GM19238 (cell line): Measurements from ENCODE around the gene TBXA2R.
"Not testable (repeated sequence)": the region's sequence is repeated elsewhere in the genome, so short reads cannot be mapped to it uniquely, and the experiment has no call there.

ENCODE experiments used
- DNase-seq: peaks from one replicate; pipeline ENCODE4 v3.0.0; 2011; ENCODE audit warnings: low spot score; ENCODE audit not compliant: insufficient read length

Gene TBXA2R

DNA sequence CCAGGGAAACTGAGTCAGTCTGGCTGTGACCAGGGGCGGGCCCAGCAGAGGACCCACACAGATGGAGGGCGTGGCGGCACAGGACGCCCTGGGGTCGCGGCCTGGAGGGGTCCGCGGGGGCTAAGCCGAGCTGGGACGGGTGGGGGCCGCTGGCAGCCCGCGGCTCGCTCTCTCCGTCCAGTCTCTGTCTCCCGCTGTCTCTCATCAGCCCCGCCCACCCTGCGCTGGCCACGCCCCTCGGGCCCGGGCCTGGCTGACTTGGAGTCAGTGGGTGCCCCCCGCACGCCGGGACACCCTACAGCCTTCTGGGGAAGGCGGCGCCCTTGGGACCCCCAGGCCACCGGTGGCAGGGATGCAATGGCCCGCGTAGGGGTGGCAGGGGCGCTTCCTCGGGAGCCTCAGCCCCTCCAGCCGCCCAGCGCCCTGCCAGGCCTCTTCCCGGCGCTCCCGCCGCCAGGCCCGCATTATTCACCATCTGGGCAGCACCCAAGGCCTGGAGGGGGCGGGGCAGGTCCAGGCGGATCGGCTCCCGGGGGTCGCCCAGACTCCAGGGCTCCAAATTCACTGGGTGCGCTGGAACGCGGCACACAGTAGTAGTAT lies at the start of gene TBXA2R:
TBXA2R (minus strand) TSS at position 186 of the 600 bp plus-strand sequence. CDS start 6,241 bp downstream, outside the sequence.
- DNase-seq: peak; percentile 70

GRCh38 chr19:3656073-3656746 lies 49.5 kb upstream of the TBXA2R start:
- no peak for DNase-seq

DNA sequence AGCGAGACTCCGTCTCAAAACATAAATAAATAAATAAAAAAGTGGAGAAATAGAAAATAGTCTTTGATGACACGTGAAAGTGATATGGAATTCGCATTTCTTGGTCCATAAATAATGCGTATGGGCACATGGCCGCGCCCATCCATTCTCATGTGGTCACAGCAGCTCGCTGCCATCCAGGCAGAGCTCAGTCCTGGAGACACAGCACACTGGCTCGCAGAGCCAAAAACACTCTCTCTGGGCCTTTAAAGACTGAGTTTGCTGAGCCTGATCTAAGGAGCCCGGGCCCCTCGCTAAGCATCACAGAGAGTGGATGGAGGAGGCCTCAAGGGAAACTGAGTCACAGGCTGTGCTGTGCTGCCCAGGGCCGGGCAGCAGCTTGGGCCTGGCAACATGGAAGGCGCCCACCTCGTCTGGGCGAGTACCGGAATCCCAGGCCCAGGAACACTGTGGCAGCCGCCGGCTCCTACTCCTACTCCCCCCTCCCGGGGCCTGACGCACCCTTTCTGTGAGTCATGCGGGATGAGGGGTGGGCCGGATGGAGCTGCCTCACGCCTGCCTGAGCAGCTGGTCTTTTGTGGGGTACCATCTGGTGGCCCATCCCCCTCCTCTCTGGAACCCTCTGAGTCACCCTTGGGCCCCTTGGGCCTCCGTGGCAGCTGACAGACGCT lies 48.9 kb upstream of the TBXA2R start:
- no peak for DNase-seq

DNA sequence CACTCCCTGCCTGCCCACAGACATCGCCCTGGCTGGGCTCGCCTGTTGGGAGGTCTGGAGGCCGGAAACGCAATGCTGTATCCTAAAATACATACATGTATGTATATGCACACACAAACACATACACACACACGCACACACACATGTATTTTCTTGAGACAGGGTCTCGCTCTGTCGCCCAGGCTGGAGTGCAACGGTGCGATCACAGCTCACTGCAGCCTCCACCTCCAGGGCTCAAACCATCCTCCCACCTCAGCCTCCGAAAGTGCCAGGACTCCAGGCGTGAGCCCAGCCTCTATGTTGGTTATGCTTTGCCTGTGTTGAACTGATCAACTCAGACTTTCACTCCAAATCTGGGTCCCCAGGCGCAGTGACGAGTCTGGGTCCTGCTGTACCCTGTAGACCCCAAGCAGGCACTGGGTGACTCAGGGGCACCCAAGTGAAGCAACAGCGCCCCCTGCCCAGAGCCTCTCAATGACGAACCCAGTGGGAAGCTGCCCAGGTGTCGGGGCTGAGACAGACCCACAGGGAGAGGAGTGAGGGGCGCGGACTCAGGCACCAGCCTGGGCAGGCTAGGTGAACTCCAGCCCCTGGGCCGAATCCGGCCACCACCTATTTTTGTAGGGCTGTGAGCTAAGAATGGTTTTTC lies 47.3 kb upstream of the TBXA2R start:
- no peak for DNase-seq

GRCh38 chr19:3653081-3653795 lies 46.6 kb upstream of the TBXA2R start:
- no peak for DNase-seq

DNA sequence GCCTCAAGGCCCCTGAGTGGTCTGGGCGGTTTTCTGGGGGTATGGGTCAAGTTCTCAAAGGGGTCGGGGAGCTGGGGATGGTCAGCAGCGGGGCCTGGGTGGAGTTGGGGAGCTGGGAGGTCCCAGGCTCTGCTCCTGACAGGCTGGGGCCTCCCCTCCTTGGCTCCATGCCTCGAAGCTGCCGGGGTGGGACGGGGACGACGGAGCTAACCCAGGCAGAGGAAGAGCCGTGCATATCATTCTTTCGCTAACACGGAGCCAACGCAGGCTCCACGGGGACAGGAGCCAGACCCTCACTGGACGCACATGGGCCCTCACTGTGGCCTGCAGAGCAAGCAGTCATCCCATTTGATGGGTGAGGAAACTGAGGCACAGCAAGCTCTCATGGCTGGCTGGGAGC lies 45.7 kb upstream of the TBXA2R start:
- DNase-seq: no peak

- no peak for DNase-seq
Observed at GRCh38 chr19:3651684-3652083, 45.0 kb upstream of the TBXA2R start.

- no peak for DNase-seq
Observed at GRCh38 chr19:3649888-3650287, 43.2 kb upstream of the TBXA2R start.

DNA sequence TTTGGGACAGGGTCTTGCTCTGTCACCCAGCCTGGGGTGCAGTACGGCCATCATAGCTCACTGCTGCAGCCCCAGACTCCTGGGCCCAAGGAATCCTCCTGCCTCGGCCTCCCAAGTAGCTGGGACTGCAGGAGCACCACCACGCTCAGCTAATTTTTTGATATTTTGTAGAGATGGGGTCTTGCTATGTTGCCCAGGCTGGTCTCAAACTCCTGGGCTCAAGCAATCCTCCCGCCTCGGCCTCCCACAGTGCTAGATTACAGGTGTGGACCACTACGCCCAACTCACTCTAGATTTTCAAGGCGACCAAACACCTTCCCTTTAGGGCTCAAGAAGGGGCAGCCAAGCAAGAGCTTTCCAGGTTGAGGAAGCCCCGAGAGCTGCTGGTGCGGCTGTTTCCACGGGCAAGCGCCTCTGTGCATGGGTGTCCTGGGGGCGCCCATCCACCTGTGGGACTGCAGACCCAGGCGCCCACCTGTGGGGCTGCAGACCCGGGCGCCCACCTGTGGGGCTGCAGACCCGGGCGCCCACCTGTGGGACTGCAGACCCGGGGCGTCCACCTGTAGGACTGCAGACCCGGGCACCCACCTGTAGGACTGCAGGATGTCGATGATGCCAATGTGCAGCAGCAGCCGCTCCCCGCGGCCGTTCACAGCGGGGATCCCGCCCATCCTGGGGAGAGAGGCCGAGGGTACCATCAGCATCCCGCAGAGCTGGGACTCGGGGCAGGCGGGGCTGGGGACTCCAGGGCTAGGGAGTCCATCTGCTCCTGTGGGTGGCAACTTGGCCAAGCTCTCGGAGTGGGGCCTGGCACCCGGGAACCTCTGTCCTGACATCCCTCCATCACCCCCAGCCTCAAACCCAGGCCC lies 41.6 kb upstream of the TBXA2R start:
- no peak for DNase-seq

- DNase-seq: not testable (repeated sequence)
Observed at GRCh38 chr19:3647102-3647501, 40.4 kb upstream of the TBXA2R start.

DNA sequence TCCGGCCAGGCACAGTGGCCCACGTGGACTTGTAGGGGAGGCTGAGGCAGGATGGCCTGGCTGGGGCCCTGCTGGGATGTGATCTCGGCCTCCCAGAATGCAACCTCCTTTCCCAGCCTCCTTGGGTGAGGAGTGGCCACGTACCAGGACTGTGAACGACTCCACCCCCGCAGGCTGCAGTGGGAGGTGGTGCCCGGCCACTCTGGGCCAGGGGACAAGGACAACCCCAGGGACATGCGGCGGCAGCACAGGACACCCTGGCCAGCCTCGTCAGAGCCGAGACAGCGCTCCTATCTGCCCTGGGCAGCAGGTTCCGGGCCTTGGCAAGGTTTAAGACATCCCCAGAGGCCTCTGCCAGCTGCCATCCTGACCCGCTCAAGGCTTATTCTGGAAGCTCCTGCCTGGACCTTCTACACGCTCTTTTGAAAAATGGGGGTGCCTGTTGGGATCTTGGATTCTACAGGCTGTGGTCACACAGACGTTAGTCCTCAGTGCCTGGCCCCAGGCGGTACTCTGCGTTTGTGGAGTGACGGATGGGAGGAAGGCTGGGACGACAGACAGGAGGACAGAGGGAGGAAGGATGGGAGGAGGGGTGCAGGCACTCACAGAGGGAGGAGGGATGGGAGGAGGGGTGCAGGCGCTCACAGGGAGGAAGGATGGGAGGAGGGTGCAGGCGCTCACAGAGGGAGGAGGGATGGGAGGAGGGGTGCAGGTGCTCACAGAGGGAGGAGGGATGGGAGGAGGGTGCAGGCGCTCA lies 39.8 kb upstream of the TBXA2R start:
- DNase-seq: no peak

DNA sequence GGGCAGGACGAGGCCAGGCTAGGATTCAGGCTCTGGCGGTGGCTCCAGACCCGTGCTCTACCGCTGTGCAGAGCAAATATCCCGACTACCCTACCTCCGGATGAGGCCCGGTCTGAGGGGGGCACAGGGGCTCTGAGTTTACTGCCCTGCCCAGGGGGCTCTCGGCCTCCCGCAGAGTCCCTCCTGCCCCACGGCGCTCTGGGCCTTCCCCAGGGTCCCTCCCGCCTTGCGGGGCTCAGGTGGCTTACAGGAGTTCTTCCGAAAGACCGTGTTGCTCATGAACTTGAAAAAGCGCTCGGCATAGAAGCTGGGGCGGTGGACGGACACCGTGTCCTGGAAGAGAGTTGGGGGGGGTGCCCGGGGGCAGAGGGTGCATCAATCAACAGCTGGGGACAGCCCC lies 39.1 kb upstream of the TBXA2R start:
- DNase-seq: no peak

DNA sequence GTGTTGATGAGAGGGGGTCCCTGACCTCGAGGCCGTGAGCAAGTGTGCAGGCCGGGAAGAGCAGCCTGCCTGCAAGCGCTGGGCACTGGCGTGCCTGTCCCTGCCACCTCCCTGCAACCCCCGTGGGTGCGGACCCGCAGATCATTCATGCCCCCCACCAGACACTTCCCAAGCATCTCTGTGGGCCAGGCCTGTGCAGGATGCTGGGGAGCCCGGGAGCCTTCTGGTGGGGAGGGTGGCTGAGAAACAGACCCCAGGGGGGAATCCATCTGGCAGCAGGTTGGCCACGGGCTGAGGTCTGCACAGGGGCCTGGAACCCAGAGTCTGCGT lies 38.4 kb upstream of the TBXA2R start:
- no peak for DNase-seq

DNA sequence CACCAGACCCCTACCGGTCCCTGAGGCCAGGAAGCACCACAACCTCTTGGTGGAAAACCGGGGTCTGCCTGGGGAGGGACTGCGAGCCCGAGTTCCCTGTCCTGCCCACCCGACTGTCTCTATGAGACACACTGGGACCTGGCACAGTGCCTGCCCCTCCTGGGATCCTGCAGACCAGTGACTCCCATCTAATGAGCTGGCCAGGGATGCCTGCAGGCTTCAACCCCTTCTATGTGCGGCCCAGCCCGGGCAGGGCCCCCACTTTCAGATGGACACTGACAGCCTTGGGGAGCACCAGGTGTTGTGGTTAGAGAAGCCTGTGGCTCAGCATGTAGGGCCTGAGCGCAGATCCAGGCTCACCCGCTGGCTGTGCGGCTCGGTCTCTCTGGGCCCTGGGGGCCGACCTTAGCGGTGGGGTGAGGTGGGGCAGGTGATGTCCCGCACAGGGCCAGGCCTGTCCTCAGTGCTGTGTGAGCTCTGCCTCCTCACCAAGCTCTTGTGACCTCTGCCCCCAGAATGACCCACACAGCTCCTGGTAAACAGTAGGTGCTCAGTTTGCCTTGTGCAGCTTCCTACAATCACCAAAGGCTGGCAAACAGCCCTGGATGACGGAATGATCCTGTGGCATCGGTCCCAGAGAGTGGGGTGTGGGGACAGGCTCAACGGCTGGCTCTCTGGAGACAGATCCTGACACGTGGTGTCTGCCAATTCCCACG lies 37.8 kb upstream of the TBXA2R start:
- no peak for DNase-seq

DNA sequence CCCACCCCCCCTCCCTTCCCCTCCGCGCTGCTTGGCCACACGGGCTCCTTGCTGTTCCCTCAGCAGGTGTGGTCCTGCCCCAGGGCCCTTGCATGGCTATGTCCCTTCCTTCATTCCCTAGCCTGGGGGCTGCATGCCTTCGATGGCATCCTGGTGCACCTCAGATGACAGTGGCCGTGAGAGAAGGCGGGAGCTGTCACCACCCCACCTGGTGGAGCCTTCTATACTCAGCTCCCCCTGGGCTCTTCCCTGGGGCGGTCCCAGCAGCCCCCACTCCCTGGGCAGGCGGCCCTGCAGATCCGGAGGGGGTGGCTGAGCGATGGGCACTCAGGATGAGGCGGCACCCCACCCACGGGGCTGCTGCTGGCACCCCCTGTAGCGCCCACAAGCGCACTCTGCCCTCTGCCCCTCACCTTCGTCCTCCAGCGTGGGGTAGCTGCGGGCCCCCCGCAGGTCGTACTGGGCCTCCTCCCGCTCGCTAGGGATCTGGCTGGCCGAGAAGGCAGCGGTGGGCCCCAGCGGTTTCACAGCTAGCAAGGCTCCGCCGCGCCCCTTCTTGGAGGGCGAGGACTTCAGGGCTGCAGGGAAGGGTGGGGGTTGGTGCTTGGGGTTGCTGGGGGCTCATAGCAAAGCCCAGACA lies 37.1 kb upstream of the TBXA2R start:
- DNase-seq: no peak

DNA sequence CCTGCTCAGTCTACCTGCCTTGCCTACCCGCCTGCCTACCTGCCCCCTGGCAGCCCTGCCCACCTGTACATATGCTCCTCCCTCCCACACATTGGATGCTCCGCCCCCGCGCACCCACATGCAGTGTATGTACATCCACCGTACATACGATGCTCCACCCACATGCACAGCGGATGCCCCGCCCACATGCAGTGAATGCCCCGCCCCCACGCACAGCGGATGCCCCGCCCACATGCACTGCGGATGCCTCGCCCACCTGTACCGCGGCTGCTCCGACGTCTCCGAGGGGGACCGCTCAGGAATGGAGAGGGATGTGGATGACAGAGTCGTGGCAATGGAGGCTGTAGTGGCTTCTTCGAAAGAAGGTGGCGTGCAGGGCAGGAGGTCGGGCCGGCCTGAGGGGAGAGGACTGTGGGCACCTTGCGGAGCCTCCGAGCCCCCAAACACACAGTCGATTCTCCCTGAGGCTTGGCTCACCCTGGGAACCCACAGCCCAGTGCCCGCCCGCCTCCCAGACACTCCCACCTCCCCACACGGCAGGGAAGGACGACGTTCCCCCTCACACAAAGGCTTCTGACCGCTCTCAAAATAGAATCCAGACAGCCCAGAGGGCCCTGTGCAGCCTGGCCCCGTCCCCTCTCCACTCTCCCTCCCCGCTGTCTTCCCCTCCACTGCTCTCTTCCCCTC lies 36.5 kb upstream of the TBXA2R start:
- no peak for DNase-seq

DNA sequence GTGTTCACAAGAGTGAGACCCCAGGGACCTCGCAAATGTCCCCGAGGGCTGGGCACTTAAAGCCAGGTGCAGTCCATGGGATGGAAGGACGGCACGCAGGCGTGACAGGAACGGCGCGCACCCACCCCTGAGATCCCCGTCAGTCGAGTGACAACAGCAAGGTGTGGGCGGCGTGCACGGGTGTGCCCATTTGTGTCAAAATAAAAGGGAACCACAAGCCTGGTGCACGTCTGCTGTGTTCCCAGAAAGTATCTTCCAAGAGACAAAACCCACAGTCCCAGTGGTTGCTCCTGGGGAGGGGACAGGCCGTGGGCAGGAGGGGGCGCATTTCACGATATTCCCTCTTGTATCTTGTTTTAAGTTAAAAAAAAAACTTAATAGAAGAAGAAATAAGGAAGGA lies 35.6 kb upstream of the TBXA2R start:
- no peak for DNase-seq

- no peak for DNase-seq
Observed at GRCh38 chr19:3641515-3642269, 35.0 kb upstream of the TBXA2R start.
